Skin epidermis (tissue), 12 donors: ENCODE results near the gene ULK4.
"Not testable (repeated sequence)": the region's sequence is repeated elsewhere in the genome, so short reads cannot be mapped to it uniquely, and the experiment has no call there.

ENCODE experiments used
- H3K27ac ChIP-seq, 21 experiments: fragments of 200-600 bp; sonication (generic) in 11 of 21; one replicate each; pipeline ENCODE4 v1.5.0; 2020; ENCODE audit warnings: mild to moderate bottlenecking in 3 of 21, inconsistent platforms in 2 of 21, moderate library complexity in 2 of 21
- H3K4me3 ChIP-seq, 7 experiments: fragments of 200-600 bp; sonication (generic) in 2 of 7; one replicate each; pipeline ENCODE4 v1.5.0; 2020; ENCODE audit warnings: inconsistent platforms in 2 of 7, mild to moderate bottlenecking in 2 of 7, moderate library complexity in 1 of 7

Gene ULK4

GRCh38 chr3:41701191-41701698 lies 260.7 kb downstream of the ULK4 start:
- no peak overlapping the region for H3K4me3 ChIP-seq
- H3K27ac ChIP-seq, result no peak overlapping the region

- H3K4me3 ChIP-seq, result no peak overlapping the region
Observed at GRCh38 chr3:41700155-41700554, 261.7 kb downstream of the ULK4 start.

GRCh38 chr3:41698898-41699297 lies 263.0 kb downstream of the ULK4 start:
- Histone ChIP-seq H3K4me3 (no peak overlapping the region), H3K27ac (no peak overlapping the region)

More at GRCh38 chr3:41700155-41700554, 261.7 kb downstream of the ULK4 start:
- no peak overlapping the region for H3K27ac ChIP-seq

GRCh38 chr3:41697702-41698101 lies 264.2 kb downstream of the ULK4 start:
- Histone ChIP-seq H3K4me3 (no peak overlapping the region), H3K27ac (no peak overlapping the region)

GRCh38 chr3:41695806-41696205 lies 266.1 kb downstream of the ULK4 start:
- not testable (repeated sequence) for H3K27ac ChIP-seq, H3K4me3 ChIP-seq

GRCh38 chr3:41693799-41694198 lies 268.1 kb downstream of the ULK4 start:
- Histone ChIP-seq H3K27ac (no peak overlapping the region), H3K4me3 (no peak overlapping the region)

GRCh38 chr3:41690766-41691563 lies 270.9 kb downstream of the ULK4 start:
- Histone ChIP-seq H3K27ac (no peak overlapping the region), H3K4me3 (no peak overlapping the region)

GRCh38 chr3:41688595-41689380 lies 273.1 kb downstream of the ULK4 start:
- Histone ChIP-seq H3K27ac (peak overlapping the region in 2 of 21 experiments; percentile 35 to 64), H3K4me3 (no peak overlapping the region)

- no peak overlapping the region for H3K4me3 ChIP-seq
- H3K27ac ChIP-seq, result no peak overlapping the region
Observed at GRCh38 chr3:41684797-41685735, 276.8 kb downstream of the ULK4 start.

GRCh38 chr3:41683666-41684350 lies 278.1 kb downstream of the ULK4 start:
- Histone ChIP-seq H3K4me3 (no peak overlapping the region), H3K27ac (peak overlapping the region in 5 of 21 experiments; percentile 8 to 65 (median 34))

- Histone ChIP-seq H3K27ac (peak overlapping the region in 6 of 21 experiments; percentile 5 to 65 (median 26)), H3K4me3 (no peak overlapping the region)
Observed at GRCh38 chr3:41682996-41683395, 278.9 kb downstream of the ULK4 start.

- Histone ChIP-seq H3K4me3 (no peak overlapping the region), H3K27ac (peak overlapping the region in 2 of 21 experiments; percentile 20 to 25)
Observed at GRCh38 chr3:41682382-41682781, 279.5 kb downstream of the ULK4 start.

- Histone ChIP-seq H3K4me3 (no peak overlapping the region), H3K27ac (peak overlapping the region in 1 of 21 experiments; percentile 22)
Observed at GRCh38 chr3:41681479-41681878, 280.4 kb downstream of the ULK4 start.

GRCh38 chr3:41679374-41679773 lies 282.5 kb downstream of the ULK4 start:
- no peak overlapping the region for H3K27ac ChIP-seq
- H3K4me3 ChIP-seq, result no peak overlapping the region

- H3K27ac ChIP-seq, H3K4me3 ChIP-seq: not testable (repeated sequence)
Observed at GRCh38 chr3:41675102-41675501, 286.8 kb downstream of the ULK4 start.

GRCh38 chr3:41674449-41674848 lies 287.5 kb downstream of the ULK4 start:
- no peak overlapping the region for H3K4me3 ChIP-seq
- H3K27ac ChIP-seq, result no peak overlapping the region

GRCh38 chr3:41673650-41674049 lies 288.3 kb downstream of the ULK4 start:
- no peak overlapping the region for H3K27ac ChIP-seq

GRCh38 chr3:41668379-41668778 lies 293.5 kb downstream of the ULK4 start:
- H3K4me3 ChIP-seq, result no peak overlapping the region
- H3K27ac ChIP-seq, result no peak overlapping the region

More at GRCh38 chr3:41673650-41674049, 288.3 kb downstream of the ULK4 start:
- no peak overlapping the region for H3K4me3 ChIP-seq

- Histone ChIP-seq H3K27ac (no peak overlapping the region), H3K4me3 (no peak overlapping the region)
Observed at GRCh38 chr3:41662288-41662687, 299.6 kb downstream of the ULK4 start.
